Superior temporal gyrus (tissue), 1 donor: ENCODE results near the gene SEMA3A.
"Not testable (repeated sequence)": the region's sequence is repeated elsewhere in the genome, so short reads cannot be mapped to it uniquely, and the experiment has no call there.

Source experiments
- DNase-seq: peaks from one replicate; pipeline ENCODE4 v3.0.0-alpha.2; 2016; ENCODE audit errors: extremely low spot score

SEMA3A gene

GRCh38 chr7:84194484-84195271, at the start of gene SEMA3A:
TSS of gene SEMA3A (minus strand) at chr7:84194789. CDS start at chr7:84194586, 203 bp downstream.
- peak; percentile 72 for DNase-seq

- not testable (repeated sequence) for DNase-seq
These were observed 48.4 kb upstream of the SEMA3A start for GRCh38 chr7:84243037-84243436.

- DNase-seq, result no peak
These were observed 44.0 kb upstream of the SEMA3A start for GRCh38 chr7:84238596-84238995.

- DNase-seq, result no peak
These were observed 43.1 kb upstream of the SEMA3A start for GRCh38 chr7:84237533-84238173.

- DNase-seq, result no peak
These were observed 41.8 kb upstream of the SEMA3A start for GRCh38 chr7:84236398-84236797.

- no peak for DNase-seq
These were observed 38.1 kb upstream of the SEMA3A start for GRCh38 chr7:84232646-84233045.

- no peak for DNase-seq
These were observed 36.6 kb upstream of the SEMA3A start for GRCh38 chr7:84231157-84231556.

GRCh38 chr7:84230491-84230890, 35.9 kb upstream of the SEMA3A start:
- no peak for DNase-seq

GRCh38 chr7:84228526-84228925, 33.9 kb upstream of the SEMA3A start:
- DNase-seq, result no peak

GRCh38 chr7:84226759-84227158, 32.2 kb upstream of the SEMA3A start:
- DNase-seq, result no peak

- DNase-seq, result no peak
These were observed 29.9 kb upstream of the SEMA3A start for GRCh38 chr7:84224505-84224904.

- DNase-seq, result no peak
These were observed 24.7 kb upstream of the SEMA3A start for GRCh38 chr7:84219310-84219709.

GRCh38 chr7:84218681-84219080, 24.1 kb upstream of the SEMA3A start:
- DNase-seq, result no peak

GRCh38 chr7:84216472-84216871, 21.9 kb upstream of the SEMA3A start:
- no peak for DNase-seq

GRCh38 chr7:84214757-84215156, 20.2 kb upstream of the SEMA3A start:
- DNase-seq, result not testable (repeated sequence)

- DNase-seq, result no peak
These were observed 15.7 kb upstream of the SEMA3A start for GRCh38 chr7:84210301-84210700.

GRCh38 chr7:84209006-84209405, 14.4 kb upstream of the SEMA3A start:
- no peak for DNase-seq

- no peak for DNase-seq
These were observed 13.0 kb upstream of the SEMA3A start for GRCh38 chr7:84207615-84208014.

GRCh38 chr7:84207025-84207424, 12.4 kb upstream of the SEMA3A start:
- DNase-seq, result no peak

GRCh38 chr7:84204655-84205054, 10.1 kb upstream of the SEMA3A start:
- no peak for DNase-seq

GRCh38 chr7:84202855-84203254, 8.3 kb upstream of the SEMA3A start:
- no peak for DNase-seq

- DNase-seq, result no peak
These were observed 6.3 kb upstream of the SEMA3A start for GRCh38 chr7:84200859-84201258.

- no peak for DNase-seq
These were observed 4.6 kb upstream of the SEMA3A start for GRCh38 chr7:84199216-84199615.
